Measurements from ENCODE around the gene NUDT12.

GRCh38 chr5:103510851-103511553 lies 51.6 kb downstream of the NUDT12 start:
- TF ChIP-seq CTCF (conservative IDR thresholded peaks at IDR 0.05; ENCODE audit: low read length), result no peak
- no peak for TF ChIP-seq EZH2phosphoT487 (IDR thresholded peaks at IDR 0.05; ENCODE audit: borderline replicate concordance)
